Activated T-cell treated with anti-CD3 and anti-CD28 coated beads, Interleukin-2, amount 50 U/mL, for 4 hours (primary cell): Measurements from ENCODE around the gene YPEL5. TPM values are rescaled to one million over a fixed set of nuclear protein-coding genes. Genes with fewer than 3 reads are reported as not detected.

Experiments
- total RNA-seq, 3 donors: library from RNA; stranded (reverse); gene quantifications; one replicate each; pipeline ENCODE4 v1.2.1, GENCODE V29; 2021

YPEL5 gene
- total RNA-seq, 3 donors from 2014 or later, result 13.7 to 20.6 (median 15.4) TPM

Other genes with a start within 250 kb of the YPEL5 start
- not detected for gene ALK, start 225.4 kb upstream of the YPEL5 start, total RNA-seq
- gene LBH, start 84.5 kb downstream of the YPEL5 start, total RNA-seq, result 100 to 1,000 TPM; 102 to 143 (median 119) TPM